ENCODE measurements around the gene POLR2F. TPM values are rescaled to one million over a fixed set of nuclear protein-coding genes. Genes with fewer than 3 reads are reported as not detected.

Gene POLR2F
- total RNA-seq, 2 donors from 2014 or later: 43.4 to 47.9 TPM

DNA sequence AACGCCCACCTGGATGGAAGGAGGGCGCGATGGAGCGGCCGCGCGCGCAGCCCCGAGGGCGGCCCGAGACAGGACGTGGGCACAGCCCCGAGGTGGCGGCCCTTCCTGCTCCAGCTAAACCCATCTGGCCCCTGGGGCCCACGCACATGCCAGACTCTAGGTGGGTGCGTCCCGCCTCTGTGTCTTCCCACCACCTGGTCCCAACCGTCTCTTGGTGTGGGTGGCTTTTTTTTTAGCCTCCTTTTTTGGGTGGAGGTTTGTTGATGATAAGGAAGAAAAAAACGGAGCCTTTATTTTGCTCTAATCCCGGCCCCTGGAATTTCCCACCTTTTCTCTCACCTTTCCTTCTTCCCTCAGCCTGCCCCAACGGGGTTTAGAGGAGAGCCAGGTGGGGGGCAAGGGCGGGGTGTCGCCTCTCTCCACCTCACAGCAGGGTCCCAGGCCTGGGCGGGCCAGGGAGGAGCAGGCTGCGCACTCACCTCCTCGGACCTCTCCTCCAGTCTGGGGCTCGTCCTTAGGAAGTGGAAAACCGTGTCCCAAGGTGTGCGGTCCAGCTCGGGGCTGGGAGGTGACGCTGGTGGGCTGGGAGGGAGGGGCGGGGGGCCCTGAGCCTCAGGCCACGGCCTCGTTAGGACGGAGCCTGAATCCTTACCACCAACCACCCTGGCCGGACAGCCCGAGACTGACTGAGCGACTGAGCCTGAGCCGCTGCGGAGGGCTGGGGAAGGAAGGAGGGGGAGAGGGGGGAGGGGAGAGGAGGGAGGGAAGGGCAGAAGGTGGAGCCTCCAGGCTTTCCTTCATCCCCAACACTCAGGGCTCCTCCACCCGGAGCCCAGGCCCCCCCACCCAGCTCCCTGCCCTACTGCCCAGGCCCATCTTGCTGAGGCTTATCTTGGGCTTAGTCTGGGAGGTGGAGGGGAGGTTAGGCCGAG lies 30.6 kb downstream of the POLR2F start, which contains the start of gene SOX10:
Gene SOX10 (minus strand): TSS at position 696 of the 932 bp plus-strand sequence. CDS start 771 bp downstream, outside the sequence.
- no peak for DNase-seq
- no peak within 1 kb of the TSS for H3K27ac Mint-ChIP-seq
- no peaks in the 10 kb centered on the region for H3K27me3 Mint-ChIP-seq (ENCODE audit: low read depth)
- ATAC-seq (replicated peaks in 1 of 2): no peak
- no peaks in the 10 kb centered on the region for H3K36me3 Mint-ChIP-seq (ENCODE audit: insufficient read depth in 2 of 2)
- no peaks in the 10 kb centered on the region for H3K4me1 Mint-ChIP-seq (ENCODE audit: low read depth)
- no peak within 1 kb of the TSS for H3K4me3 Mint-ChIP-seq
- no peaks in the 10 kb centered on the region for H3K9me3 Mint-ChIP-seq

- no peaks in the 10 kb centered on the region for H3K9me3 Mint-ChIP-seq
- no peak overlapping the region for H3K4me3 Mint-ChIP-seq
- DNase-seq (no peak), ATAC-seq (replicated peaks in 1 of 2) (no peak)
- no peaks in the 10 kb centered on the region for H3K4me1 Mint-ChIP-seq (ENCODE audit: low read depth)
- no peak overlapping the region for H3K27ac Mint-ChIP-seq
- no peaks in the 10 kb centered on the region for H3K36me3 Mint-ChIP-seq (ENCODE audit: insufficient read depth in 2 of 2)
- H3K27me3 Mint-ChIP-seq (ENCODE audit: low read depth): no peaks in the 10 kb centered on the region
These were observed 31.6 kb downstream of the POLR2F start for GRCh38 chr22:37985050-37985585.

DNA sequence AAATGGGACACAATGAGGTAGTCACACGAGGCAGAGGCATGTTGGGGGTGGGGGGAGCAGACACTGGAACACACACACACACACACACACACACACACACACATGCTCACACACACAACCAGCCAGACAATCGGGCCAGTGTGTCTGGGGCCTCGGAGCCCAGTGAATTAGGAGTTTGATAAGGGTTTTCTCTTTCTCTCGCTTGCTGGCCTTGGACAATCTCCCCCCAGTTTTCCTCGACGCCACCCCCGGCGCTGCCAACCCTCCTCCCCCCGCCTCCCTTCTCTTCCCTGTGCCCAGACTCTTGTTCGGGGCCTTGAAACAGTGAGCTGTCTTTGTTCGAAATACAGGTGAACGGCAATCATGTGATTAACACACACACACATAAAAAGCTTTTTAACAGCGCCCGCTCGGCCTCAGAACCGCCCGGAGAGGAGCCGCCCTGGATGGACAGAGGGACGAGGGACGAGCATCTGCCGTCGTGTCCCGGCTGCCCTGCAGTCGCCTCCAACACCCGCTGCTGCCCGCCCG lies 32.3 kb downstream of the POLR2F start:
- no peak for ATAC-seq (replicated peaks in 1 of 2)
- Mint-ChIP-seq H3K36me3 (ENCODE audit: insufficient read depth in 2 of 2) (no peaks in the 10 kb centered on the region), H3K4me3 (no peak overlapping the region), H3K4me1 (ENCODE audit: low read depth) (no peaks in the 10 kb centered on the region), H3K9me3 (no peaks in the 10 kb centered on the region), H3K27me3 (ENCODE audit: low read depth) (no peaks in the 10 kb centered on the region), H3K27ac (no peak overlapping the region)
- DNase-seq: no peak

GRCh38 chr22:37986371-37986770 lies 32.9 kb downstream of the POLR2F start:
- Mint-ChIP-seq H3K4me3 (no peak overlapping the region), H3K36me3 (ENCODE audit: insufficient read depth in 2 of 2) (no peaks in the 10 kb centered on the region), H3K4me1 (ENCODE audit: low read depth) (no peaks in the 10 kb centered on the region), H3K9me3 (no peaks in the 10 kb centered on the region), H3K27ac (no peak overlapping the region), H3K27me3 (ENCODE audit: low read depth) (no peaks in the 10 kb centered on the region)
- ATAC-seq (replicated peaks in 1 of 2) (no peak), DNase-seq (no peak)

DNA sequence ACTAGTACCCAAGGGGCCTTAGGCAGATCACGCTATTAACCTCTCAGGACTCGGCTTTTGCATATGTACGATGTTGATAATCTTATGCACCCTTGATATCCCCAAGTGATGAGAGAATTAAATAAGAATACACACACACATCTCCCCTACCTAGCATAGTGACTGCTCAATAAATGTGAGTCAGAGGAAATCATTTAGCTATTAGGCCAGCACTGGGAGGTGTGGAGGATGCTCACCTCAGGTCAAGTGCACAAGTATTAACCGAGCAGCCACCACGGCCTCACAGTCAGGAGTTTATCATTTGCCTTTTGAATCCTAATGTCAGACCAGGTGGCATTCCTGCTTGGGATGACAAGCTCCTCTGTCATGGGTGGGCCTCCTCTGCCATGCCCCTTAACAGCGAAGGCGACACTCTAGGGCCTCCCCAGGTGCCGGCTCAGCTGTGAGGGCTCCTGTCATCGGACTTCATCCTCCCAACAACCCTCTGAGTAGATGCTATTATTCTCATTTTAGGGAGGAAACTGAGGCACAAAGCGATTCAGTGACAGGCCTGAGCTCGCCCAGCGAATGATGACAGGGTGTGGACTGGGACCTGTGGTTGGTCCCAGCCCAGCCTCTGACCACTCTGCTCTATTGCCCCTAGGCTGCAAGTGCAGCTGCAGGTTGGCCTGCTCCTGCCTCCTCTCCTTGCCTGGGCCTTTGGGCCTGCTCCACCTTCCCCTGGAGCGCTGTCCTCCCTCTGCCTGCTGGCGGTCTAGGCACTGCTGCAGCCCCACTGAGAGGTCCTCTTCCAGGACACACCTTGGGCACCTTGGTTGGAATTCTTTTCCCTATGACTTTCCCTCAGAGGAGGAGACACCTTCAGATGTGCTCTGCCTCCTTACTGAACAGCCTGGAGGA lies 35.9 kb downstream of the POLR2F start:
- Mint-ChIP-seq H3K27ac (no peak overlapping the region), H3K9me3 (no peaks in the 10 kb centered on the region), H3K36me3 (ENCODE audit: insufficient read depth in 2 of 2) (no peaks in the 10 kb centered on the region), H3K27me3 (ENCODE audit: low read depth) (no peaks in the 10 kb centered on the region), H3K4me1 (ENCODE audit: low read depth) (no peaks in the 10 kb centered on the region), H3K4me3 (no peak overlapping the region)
- DNase-seq (no peak), ATAC-seq (replicated peaks in 1 of 2) (no peak)

- DNase-seq (no peak), ATAC-seq (replicated peaks in 1 of 2) (no peak)
- Mint-ChIP-seq H3K4me3 (no peak overlapping the region), H3K27ac (no peak overlapping the region), H3K27me3 (ENCODE audit: low read depth) (no peaks in the 10 kb centered on the region), H3K9me3 (no peaks in the 10 kb centered on the region), H3K36me3 (ENCODE audit: insufficient read depth in 2 of 2) (no peaks in the 10 kb centered on the region), H3K4me1 (ENCODE audit: low read depth) (no peaks in the 10 kb centered on the region)
These were observed 36.8 kb downstream of the POLR2F start for GRCh38 chr22:37990301-37990700.

DNA sequence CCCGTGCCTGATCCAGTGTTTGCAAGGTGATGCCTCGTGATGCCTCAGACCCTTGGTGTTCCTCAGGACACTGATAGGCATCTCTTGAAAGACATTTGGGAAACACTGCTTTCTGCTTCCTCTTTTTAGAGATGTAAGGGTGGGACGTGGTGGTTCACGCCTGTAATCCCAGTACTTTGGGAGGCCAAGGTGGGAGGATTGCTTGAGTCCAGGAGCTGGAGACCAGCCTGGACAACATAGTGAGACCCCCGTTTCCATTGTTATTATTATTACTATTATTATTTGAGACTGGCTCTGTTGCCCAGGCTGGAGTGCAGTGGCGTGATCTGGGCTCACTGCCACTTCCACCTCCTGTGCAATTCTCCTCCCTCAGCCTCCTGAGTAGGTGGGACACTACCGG lies 37.4 kb downstream of the POLR2F start:
- no peaks in the 10 kb centered on the region for H3K9me3 Mint-ChIP-seq
- no peak overlapping the region for H3K27ac Mint-ChIP-seq
- H3K4me3 Mint-ChIP-seq: no peak overlapping the region
- H3K4me1 Mint-ChIP-seq (ENCODE audit: low read depth): no peaks in the 10 kb centered on the region
- no peaks in the 10 kb centered on the region for H3K27me3 Mint-ChIP-seq (ENCODE audit: low read depth)
- DNase-seq (no peak), ATAC-seq (replicated peaks in 1 of 2) (no peak)
- H3K36me3 Mint-ChIP-seq (ENCODE audit: insufficient read depth in 2 of 2): no peaks in the 10 kb centered on the region

- no peak overlapping the region for H3K27ac Mint-ChIP-seq
- no peaks in the 10 kb centered on the region for H3K4me1 Mint-ChIP-seq (ENCODE audit: low read depth)
- no peak for ATAC-seq (replicated peaks in 1 of 2)
- H3K36me3 Mint-ChIP-seq (ENCODE audit: insufficient read depth in 2 of 2): no peaks in the 10 kb centered on the region
- no peaks in the 10 kb centered on the region for H3K27me3 Mint-ChIP-seq (ENCODE audit: low read depth)
- no peaks in the 10 kb centered on the region for H3K9me3 Mint-ChIP-seq
- no peak for DNase-seq
- no peak overlapping the region for H3K4me3 Mint-ChIP-seq
These were observed 38.4 kb downstream of the POLR2F start for GRCh38 chr22:37991731-37992442.

GRCh38 chr22:37994049-37994448 lies 40.5 kb downstream of the POLR2F start:
- DNase-seq (no peak), ATAC-seq (replicated peaks in 1 of 2) (no peak)
- H3K36me3 Mint-ChIP-seq (ENCODE audit: insufficient read depth in 2 of 2): no peaks in the 10 kb centered on the region
- no peaks in the 10 kb centered on the region for H3K4me1 Mint-ChIP-seq (ENCODE audit: low read depth)
- H3K9me3 Mint-ChIP-seq: no peaks in the 10 kb centered on the region
- H3K27me3 Mint-ChIP-seq (ENCODE audit: low read depth): no peaks in the 10 kb centered on the region
- H3K4me3 Mint-ChIP-seq: no peak overlapping the region
- no peak overlapping the region for H3K27ac Mint-ChIP-seq

GRCh38 chr22:37994982-37995381 lies 41.5 kb downstream of the POLR2F start:
- Mint-ChIP-seq H3K4me3 (no peak overlapping the region), H3K4me1 (ENCODE audit: low read depth) (no peaks in the 10 kb centered on the region), H3K27ac (no peak overlapping the region), H3K36me3 (ENCODE audit: insufficient read depth in 2 of 2) (no peaks in the 10 kb centered on the region), H3K9me3 (no peaks in the 10 kb centered on the region), H3K27me3 (ENCODE audit: low read depth) (no peaks in the 10 kb centered on the region)
- ATAC-seq (replicated peaks in 1 of 2) (no peak), DNase-seq (no peak)

DNA sequence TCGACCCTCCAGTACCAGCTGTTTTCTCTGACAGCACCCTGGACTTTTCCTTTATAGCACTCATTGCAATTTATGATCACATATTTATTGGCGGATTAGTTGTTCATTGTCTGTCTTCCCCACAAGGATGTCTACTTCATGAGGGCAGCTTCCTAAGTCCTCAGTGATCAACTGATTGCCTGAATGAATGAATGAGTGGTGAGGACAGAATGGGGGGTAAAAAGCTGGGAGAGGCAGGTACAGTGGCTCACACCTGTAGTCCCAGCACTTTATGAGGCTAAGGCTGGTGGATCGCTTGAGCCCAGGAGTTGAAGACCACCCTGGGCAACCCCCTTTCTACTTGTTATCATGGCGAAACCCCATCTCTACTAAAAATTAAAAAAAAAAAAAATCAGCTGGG lies 42.0 kb downstream of the POLR2F start:
- Mint-ChIP-seq H3K36me3 (ENCODE audit: insufficient read depth in 2 of 2) (no peaks in the 10 kb centered on the region), H3K27ac (no peak overlapping the region), H3K9me3 (no peaks in the 10 kb centered on the region), H3K27me3 (ENCODE audit: low read depth) (no peaks in the 10 kb centered on the region), H3K4me1 (ENCODE audit: low read depth) (no peaks in the 10 kb centered on the region), H3K4me3 (no peak overlapping the region)
- DNase-seq (no peak), ATAC-seq (replicated peaks in 1 of 2) (no peak)

GRCh38 chr22:37996079-37996478 lies 42.6 kb downstream of the POLR2F start:
- Mint-ChIP-seq H3K36me3 (ENCODE audit: insufficient read depth in 2 of 2) (no peaks in the 10 kb centered on the region), H3K4me3 (no peak overlapping the region), H3K27ac (no peak overlapping the region), H3K9me3 (no peaks in the 10 kb centered on the region), H3K4me1 (ENCODE audit: low read depth) (no peaks in the 10 kb centered on the region), H3K27me3 (ENCODE audit: low read depth) (no peaks in the 10 kb centered on the region)
- DNase-seq (no peak), ATAC-seq (replicated peaks in 1 of 2) (no peak)
